Heart left ventricle (tissue), 16 donors: ENCODE measurements around the gene UBTD1. TPM values are rescaled to one million over a fixed set of nuclear protein-coding genes. Genes with fewer than 3 reads are reported as not detected.

Experiments used
- ATAC-seq, 4 donors: fragments of 200-7000 bp; cut with Tn5 transposase; one replicate each; pipeline ENCODE4 v1.9.1; 2020 to 2022; ENCODE audit warnings: moderate library complexity in 4 of 4, mild to moderate bottlenecking in 3 of 4, moderate number of reproducible peaks in 1 of 4
- DNase-seq, 5 donors: peaks; one replicate each; pipeline ENCODE4 v3.0.0-alpha.2; 2020
- H3K27ac ChIP-seq, 12 donors: fragments of 200-600 bp; sonication (generic) in 4 of 12; one replicate each; pipeline versions ENCODE4 v1.5.0 to v1.8.0; 2016 to 2022; ENCODE audit warnings: mild to moderate bottlenecking in 2 of 12
- H3K27me3 ChIP-seq, 9 donors: fragments of 200-600 bp; sonication (generic) in 2 of 9; one replicate each; pipeline versions ENCODE4 v1.5.1 to v1.8.0; 2016 to 2022; ENCODE audit warnings: mild to moderate bottlenecking in 3 of 9
- H3K36me3 ChIP-seq, 9 donors: fragments of 200-600 bp; sonication (generic) in 2 of 9; one replicate each; pipeline versions ENCODE4 v1.5.0 to v1.8.0; 2018 to 2022; ENCODE audit warnings: mild to moderate bottlenecking in 2 of 9
- H3K4me1 ChIP-seq, 12 donors: fragments of 200-600 bp; sonication (generic) in 4 of 12; one replicate each; pipeline versions ENCODE4 v1.5.0 to v1.8.0; 2016 to 2022; ENCODE audit warnings: mild to moderate bottlenecking in 3 of 12
- H3K4me3 ChIP-seq, 12 donors: fragments of 200-600 bp; sonication (generic) in 4 of 12; one replicate each; pipeline versions ENCODE4 v1.5.0 to v1.8.0; 2017 to 2022; ENCODE audit warnings: mild to moderate bottlenecking in 9 of 12, moderate library complexity in 4 of 12
- H3K9me3 ChIP-seq, 12 donors: fragments of 200-600 bp; sonication (generic) in 4 of 12; one replicate each; pipeline versions ENCODE4 v1.5.0 to v1.8.0; 2016 to 2022; ENCODE audit warnings: mild to moderate bottlenecking in 1 of 12
- CTCF ChIP-seq, 12 donors: fragments of 200-600 bp; sonication (generic) in 4 of 12; IDR thresholded peaks; one replicate each; pipeline versions ENCODE4 v1.5.0 to v1.8.0; 2018 to 2022; ENCODE audit warnings: antibody characterized with exemption in 12 of 12, mild to moderate bottlenecking in 5 of 12
- POLR2A ChIP-seq, 2 donors: fragments of 450-650 bp; IDR thresholded peaks; one replicate each; pipeline ENCODE4 v1.6.1; 2017; ENCODE audit warnings: antibody characterized with exemption in 2 of 2, mild to moderate bottlenecking in 2 of 2, moderate library complexity in 2 of 2
- WGBS, 4 donors: extraction: QIAGEN DNeasy Blood & Tissue Kit in 2 of 4; methylation state at CpG; one replicate each; pipeline versions ENCODE4 v1.1.5 to v1.1.7; 2013 to 2018; 5-methylcytosine and 5-hydroxymethylcytosine counted together
- intact Hi-C, 10 donors: fragments of 100-400 bp; cut with DNase I; formaldehyde crosslinking; loops; one replicate each; pipeline versions ENCODE4 v1.11.1 to v1.14.2; 2022
- polyA plus RNA-seq, 2 donors: library from polyadenylated mRNA; stranded (reverse); fragments of 200-250 nt; gene quantifications; one replicate each; pipeline ENCODE4 v1.2.3, GENCODE V29; 2013
- total RNA-seq, 9 donors: library from RNA; depleted of rRNA in 2 of 9; stranded (reverse); fragments of >200 nt in 2 of 9; fragmentation: NEBNext Ultra II Directional in 3 of 9; extraction: Animal tissue kit (Norgen Biotek cat#: 25700) in 3 of 9; gene quantifications; one replicate each; pipeline versions ENCODE4 v1.1.0 to v1.2.4, GENCODE V29; 2016 to 2023
- donor health status: ischemic (EF 13 %, LVEDD 7.1; RV severe dilation, severe dysfunction).
- donor health status: healthy with polysubstance abuse.
- donor health status: DM: no; HTN: yes; CAD: no.
- donor health status: DM: no; HTN: no; CAD: no.
- donor health status: ischemic (EF 25% LVEDD 6.9; RV normal size, moderate dysfunction).
- donor health status: ischemic (EF 25% LVEDD 5.7; RV mildly dilated, moderate dysfunction).
- donor health status: healthy.
- donor health status: DM: yes; HTN: yes; CAD: no.
- donor health status: ischemic (EF 35%, LVEDD 5.7; RV mildly dilated, moderate dysfunction).
- donor health status: nonischemic (EF 11% LVEDD 7.7; RV severe dilation, severe dysfunction).
- donor health status: DM: yes; HTN: yes; CAD: no.
- donor health status: PGD.
- donor health status: ischemic (EF 29% LVEDD 5.4; RV normal size, mild dysfunction).
- donor health status: nonischemic (EF 23%, LVEDD 6.1; RV moderate dilation, normal function).

Gene UBTD1
- total and polyA plus RNA-seq, 11 donors: 18.2 to 49.7 (median 28.2) TPM

- H3K36me3 ChIP-seq: no peaks in the 10 kb centered on the region
- 39 to 94% (median 59%) methylated on average over 3 of the region's 3 CpGs for WGBS, 4 donors
- DNase-seq (peak in 1 of 5 donors; percentile 53), ATAC-seq (peak in 3 of 4 donors; percentile 9 to 21 (median 14))
- H3K4me3 ChIP-seq: no peak overlapping the region
- H3K27ac ChIP-seq: peak overlapping the region in 4 of 12 donors; percentile 3 to 51 (median 27)
- H3K27me3 ChIP-seq: no peaks in the 10 kb centered on the region
- peaks cover 0 to 58% (median 29%) of the 10 kb centered on the region in 12 donors for H3K4me1 ChIP-seq
- no peak for TF ChIP-seq POLR2A (IDR thresholded peaks at IDR 0.05)
- TF ChIP-seq CTCF (IDR thresholded peaks at IDR 0.05): no peak
- no peaks in the 10 kb centered on the region for H3K9me3 ChIP-seq
- intact Hi-C loops: no loop called here
Observed at GRCh38 chr10:97511711-97512440, 13.2 kb downstream of the UBTD1 start.

- Histone ChIP-seq H3K4me1 (peaks cover 0 to 70% (median 39%) of the 10 kb centered on the region in 12 donors), H3K27ac (peak overlapping the region in 1 of 12 donors; percentile 48), H3K4me3 (no peak overlapping the region), H3K9me3 (no peaks in the 10 kb centered on the region), H3K36me3 (no peaks in the 10 kb centered on the region), H3K27me3 (no peaks in the 10 kb centered on the region)
- DNase-seq: no peak
- ATAC-seq: no peak
- intact Hi-C loops: no loop called here
- TF ChIP-seq CTCF (IDR thresholded peaks at IDR 0.05): no peak
- 47 to 65% (median 55%) methylated on average over 1 of the region's 1 CpG for WGBS, 4 donors
Observed at GRCh38 chr10:97512993-97513392, 14.3 kb downstream of the UBTD1 start.

GRCh38 chr10:97514344-97514743 lies 15.6 kb downstream of the UBTD1 start:
- intact Hi-C loops: no loop called here
- ATAC-seq: peak; percentile 55 to 81 (median 78)

More at GRCh38 chr10:97514344-97514743, 15.6 kb downstream of the UBTD1 start:
- peak overlapping the region in 8 of 12 donors; percentile 40 to 66 (median 50) for H3K27ac ChIP-seq
- DNase-seq: peak in 3 of 5 donors; percentile 41 to 70 (median 59)
- no peaks in the 10 kb centered on the region for H3K36me3 ChIP-seq
- H3K9me3 ChIP-seq: no peaks in the 10 kb centered on the region
- H3K27me3 ChIP-seq: no peaks in the 10 kb centered on the region
- TF ChIP-seq POLR2A (IDR thresholded peaks at IDR 0.05) (no peak), CTCF (IDR thresholded peaks at IDR 0.05) (no peak)
- WGBS, 4 donors: 51 to 70% (median 61%) methylated on average over 10 of the region's 10 CpGs
- no peak overlapping the region for H3K4me3 ChIP-seq
- peaks cover 6 to 83% (median 49%) of the 10 kb centered on the region in 12 donors for H3K4me1 ChIP-seq
